Neutrophil (primary cell): Measurements from ENCODE around the gene ERVV-1.
A peak's percentile ranks its signal among the peaks of the same experiment; 100 is the strongest.

Experiments
- H3K27ac ChIP-seq: fragments of 200-600 bp; sonication (generic); 2 replicates; pipeline ENCODE4 v1.5.1; 2016; ENCODE audit warnings: mild to moderate bottlenecking, moderate library complexity
- H3K27me3 ChIP-seq: fragments of 200-600 bp; sonication (generic); 2 replicates; pipeline ENCODE4 v1.6.0; 2016; ENCODE audit warnings: mild to moderate bottlenecking
- H3K36me3 ChIP-seq: fragments of 200-600 bp; sonication (generic); 2 replicates; pipeline ENCODE4 v1.5.1; 2017
- H3K4me1 ChIP-seq, 2 experiments: fragments of 200-600 bp in 1 of 2; sonication (generic) in 1 of 2; 1 replicate in 1 of 2; 2 replicates in 1 of 2; pipeline versions ENCODE4 v1.5.1 to v1.6.1; 2013 to 2016; ENCODE audit warnings: low read depth in 1 of 2, low read length in 1 of 2, mild to moderate bottlenecking in 1 of 2, moderate library complexity in 1 of 2; ENCODE audit not compliant: control insufficient read depth in 1 of 2, insufficient read depth in 1 of 2
- H3K4me3 ChIP-seq, 2 experiments: fragments of 200-600 bp in 1 of 2; sonication (generic) in 1 of 2; 1 replicate in 1 of 2; 2 replicates in 1 of 2; pipeline ENCODE4 v1.5.1; 2013 to 2016; ENCODE audit warnings: low read depth in 1 of 2, low read length in 1 of 2, mild to moderate bottlenecking in 1 of 2, moderate library complexity in 1 of 2
- H3K9me3 ChIP-seq: fragments of 200-600 bp; sonication (generic); 2 replicates; pipeline ENCODE4 v1.5.1; 2016
- TF ChIP-seq, protein P1 (sequence below): fragments of 200-600 bp; sonication (generic); IDR thresholded peaks from 2 replicates; pipeline ENCODE4 v1.5.1; 2016; ENCODE audit warnings: antibody characterized with exemption

Gene ERVV-1

DNA sequence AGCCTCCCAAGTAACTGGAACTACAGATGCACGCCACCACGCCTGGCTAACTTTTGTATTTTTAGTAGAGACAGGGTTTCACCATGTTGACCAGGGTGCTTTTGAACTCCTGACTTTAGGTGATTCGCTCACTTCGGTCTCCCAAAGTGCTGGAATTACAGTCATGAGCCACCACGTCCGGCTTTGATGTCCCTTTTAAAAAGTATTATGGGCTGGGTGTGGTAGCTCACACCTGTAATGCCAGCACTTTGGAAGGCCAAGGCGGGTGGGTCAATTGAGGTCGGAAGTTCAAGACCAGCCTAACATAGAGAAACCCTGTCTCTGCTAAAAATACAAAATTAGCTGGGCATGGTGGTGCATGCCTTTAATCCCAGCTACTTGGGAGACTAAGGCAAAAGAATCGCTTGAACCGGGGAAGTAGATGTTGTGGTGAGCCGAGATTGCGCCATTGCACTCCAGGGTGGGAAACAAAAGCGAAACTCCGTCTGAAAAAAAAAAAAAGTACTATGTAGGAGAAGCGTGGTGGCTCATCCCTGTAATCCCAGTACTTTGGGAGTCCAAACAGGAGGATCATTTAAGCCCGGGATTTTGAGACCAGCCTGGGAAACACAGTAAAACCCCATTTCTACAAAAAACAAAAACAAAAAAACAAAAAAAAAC is 22.8 kb upstream of the ERVV-1 start:
- H3K4me3 ChIP-seq: no peak overlapping the region
- no peaks in the 10 kb centered on the region for H3K36me3 ChIP-seq
- no peak overlapping the region for H3K27ac ChIP-seq
- peaks cover 16% of the 10 kb centered on the region for H3K27me3 ChIP-seq
- H3K4me1 ChIP-seq: peaks cover 10 to 15% of the 10 kb centered on the region in 2 experiments
- TF ChIP-seq, protein P1, sequence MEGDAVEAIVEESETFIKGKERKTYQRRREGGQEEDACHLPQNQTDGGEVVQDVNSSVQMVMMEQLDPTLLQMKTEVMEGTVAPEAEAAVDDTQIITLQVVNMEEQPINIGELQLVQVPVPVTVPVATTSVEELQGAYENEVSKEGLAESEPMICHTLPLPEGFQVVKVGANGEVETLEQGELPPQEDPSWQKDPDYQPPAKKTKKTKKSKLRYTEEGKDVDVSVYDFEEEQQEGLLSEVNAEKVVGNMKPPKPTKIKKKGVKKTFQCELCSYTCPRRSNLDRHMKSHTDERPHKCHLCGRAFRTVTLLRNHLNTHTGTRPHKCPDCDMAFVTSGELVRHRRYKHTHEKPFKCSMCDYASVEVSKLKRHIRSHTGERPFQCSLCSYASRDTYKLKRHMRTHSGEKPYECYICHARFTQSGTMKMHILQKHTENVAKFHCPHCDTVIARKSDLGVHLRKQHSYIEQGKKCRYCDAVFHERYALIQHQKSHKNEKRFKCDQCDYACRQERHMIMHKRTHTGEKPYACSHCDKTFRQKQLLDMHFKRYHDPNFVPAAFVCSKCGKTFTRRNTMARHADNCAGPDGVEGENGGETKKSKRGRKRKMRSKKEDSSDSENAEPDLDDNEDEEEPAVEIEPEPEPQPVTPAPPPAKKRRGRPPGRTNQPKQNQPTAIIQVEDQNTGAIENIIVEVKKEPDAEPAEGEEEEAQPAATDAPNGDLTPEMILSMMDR: no peak
- H3K9me3 ChIP-seq: no peaks in the 10 kb centered on the region

DNA sequence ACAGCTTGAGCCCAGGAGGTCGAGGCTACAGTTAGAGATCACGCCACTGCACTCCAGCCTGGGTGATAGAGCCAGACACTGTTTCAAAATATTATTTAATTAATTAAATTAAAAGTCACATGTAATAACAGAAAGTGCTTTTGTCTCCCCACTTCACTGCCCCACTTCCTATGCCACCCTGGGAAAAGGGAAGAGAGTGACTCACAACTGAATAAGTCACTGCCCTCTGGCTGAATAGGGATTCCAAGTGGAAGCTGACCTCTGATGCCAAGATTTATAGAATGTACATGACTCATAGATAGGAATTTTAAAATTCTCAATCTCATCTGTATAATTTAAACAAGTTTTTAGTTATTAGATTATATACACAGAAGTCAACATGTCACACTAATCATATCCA is 22.2 kb upstream of the ERVV-1 start:
- peaks cover 16% of the 10 kb centered on the region for H3K27me3 ChIP-seq
- peaks cover 10 to 15% of the 10 kb centered on the region in 2 experiments for H3K4me1 ChIP-seq
- H3K27ac ChIP-seq: no peak overlapping the region
- no peaks in the 10 kb centered on the region for H3K36me3 ChIP-seq
- no peak overlapping the region for H3K4me3 ChIP-seq
- TF ChIP-seq, protein P1: no peak
- H3K9me3 ChIP-seq: peaks cover 3% of the 10 kb centered on the region

DNA sequence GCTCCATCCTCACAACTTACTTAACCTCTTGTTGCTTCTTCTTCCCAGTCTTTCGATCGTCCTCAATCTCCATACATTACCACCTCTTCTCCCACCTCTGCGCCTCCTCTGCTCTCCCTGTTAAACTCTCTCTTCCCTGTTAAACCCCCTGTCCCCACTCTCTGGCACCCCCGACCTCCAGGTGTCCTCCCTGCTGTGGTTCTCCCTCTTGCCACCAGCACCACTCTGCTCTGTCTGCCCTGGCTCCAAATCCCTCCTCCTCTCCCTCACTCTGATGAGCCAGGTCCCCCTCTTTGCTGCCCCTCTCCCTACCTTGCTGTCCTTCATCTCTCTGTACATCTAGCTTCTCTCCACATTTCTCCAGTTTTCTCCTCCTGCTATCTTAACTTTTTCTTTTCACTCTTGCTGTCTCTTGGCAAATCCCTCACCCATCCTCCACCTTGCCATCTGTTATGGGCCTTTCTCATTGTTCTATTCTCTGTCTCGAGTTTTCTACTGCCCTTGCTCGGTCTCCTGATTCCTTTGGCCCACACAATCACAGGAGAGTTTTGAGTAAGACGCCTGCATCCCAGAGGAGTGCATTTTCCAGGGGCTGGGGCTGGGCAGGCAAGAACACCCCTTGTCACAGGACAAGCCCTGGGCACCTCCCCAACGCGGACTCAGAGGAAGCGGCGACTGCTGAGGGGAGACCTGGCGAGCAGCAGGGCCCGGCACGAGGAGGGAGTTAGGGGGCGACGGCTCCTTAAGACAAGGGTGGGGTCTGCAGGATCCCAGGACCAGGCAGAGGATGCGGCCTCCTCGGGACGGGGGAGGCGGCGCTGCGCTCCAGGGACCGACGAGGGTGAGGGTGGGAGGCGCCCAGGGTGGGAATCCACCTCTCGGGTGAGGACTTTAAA is 21.4 kb upstream of the ERVV-1 start:
- H3K27me3 ChIP-seq: peaks cover 16% of the 10 kb centered on the region
- H3K9me3 ChIP-seq: peaks cover 7% of the 10 kb centered on the region
- peaks cover 10 to 15% of the 10 kb centered on the region in 2 experiments for H3K4me1 ChIP-seq
- H3K27ac ChIP-seq: no peak overlapping the region
- H3K36me3 ChIP-seq: no peaks in the 10 kb centered on the region
- TF ChIP-seq, protein P1: no peak
- H3K4me3 ChIP-seq: peak overlapping the region in 1 of 2 experiments; percentile 40

DNA sequence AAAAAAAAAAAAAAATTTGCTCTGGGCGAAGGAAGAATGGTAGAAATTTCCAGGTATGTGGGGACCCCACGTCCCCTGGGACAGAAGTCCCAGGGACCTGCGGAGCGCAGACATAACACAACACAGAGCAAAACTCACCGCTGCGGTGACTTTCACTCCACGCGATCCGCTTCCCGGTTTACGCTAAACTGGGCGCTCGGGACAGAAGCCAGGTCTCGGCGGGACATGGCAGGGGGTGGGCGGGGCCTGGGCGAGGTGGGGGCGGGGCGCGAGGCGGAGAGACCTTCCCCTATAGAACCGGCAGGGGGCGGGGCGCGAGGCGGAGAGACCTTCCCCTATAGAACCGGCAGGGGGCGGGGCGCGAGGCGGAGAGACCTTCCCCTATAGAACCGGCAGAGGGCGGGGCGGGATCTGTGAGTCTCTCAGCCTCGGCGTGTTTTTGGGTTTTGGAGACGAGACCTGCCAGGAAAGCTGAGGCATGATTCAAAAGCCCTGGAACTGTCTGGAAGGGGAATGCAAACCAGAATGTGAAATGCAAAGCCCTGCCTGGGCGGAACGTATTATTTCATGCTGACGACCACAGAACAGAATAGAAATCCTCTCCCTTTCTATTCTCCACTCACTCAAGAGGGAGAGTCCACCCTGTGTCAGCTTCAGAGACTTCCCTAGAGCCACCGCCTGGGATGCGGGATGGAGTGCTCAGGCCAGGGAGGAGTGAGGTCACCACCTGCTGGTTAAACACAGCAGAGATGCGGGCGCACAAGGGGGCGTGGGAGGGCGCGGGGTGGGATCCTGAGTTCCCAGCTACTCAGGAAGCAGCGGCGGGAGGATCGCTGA is 20.2 kb upstream of the ERVV-1 start:
- TF ChIP-seq, protein P1: peak; percentile 56
- Histone ChIP-seq H3K9me3 (peaks cover 7% of the 10 kb centered on the region), H3K27me3 (peaks cover 16% of the 10 kb centered on the region), H3K27ac (no peak overlapping the region), H3K4me1 (peaks cover 10 to 15% of the 10 kb centered on the region in 2 experiments), H3K4me3 (peak overlapping the region; percentile 31 to 40), H3K36me3 (no peaks in the 10 kb centered on the region)

DNA sequence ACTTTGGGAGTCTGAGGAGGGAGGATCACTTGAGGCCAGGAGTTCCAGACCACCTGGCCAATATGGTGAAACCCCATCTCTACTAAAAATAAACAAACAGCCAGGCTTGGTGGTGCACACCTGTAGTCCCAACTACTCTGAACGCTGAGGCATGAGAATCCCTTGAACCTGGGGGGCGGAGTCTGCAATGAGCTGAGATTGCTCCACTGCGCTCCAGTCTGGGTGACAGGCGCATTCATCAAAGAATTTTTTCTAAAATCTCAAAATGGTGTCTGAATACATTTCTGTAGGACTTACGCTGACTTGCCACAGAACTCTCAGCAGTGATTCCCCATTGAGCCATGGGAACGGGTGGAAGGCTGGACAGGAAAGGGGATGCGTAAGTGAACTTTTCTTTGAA is 18.0 kb upstream of the ERVV-1 start:
- H3K27me3 ChIP-seq: peaks cover 16% of the 10 kb centered on the region
- no peak overlapping the region for H3K4me3 ChIP-seq
- H3K27ac ChIP-seq: no peak overlapping the region
- TF ChIP-seq, protein P1: no peak
- H3K9me3 ChIP-seq: peaks cover 14% of the 10 kb centered on the region
- H3K4me1 ChIP-seq: peaks cover 10 to 15% of the 10 kb centered on the region in 2 experiments
- H3K36me3 ChIP-seq: no peaks in the 10 kb centered on the region
